GM23338 (cell line): ENCODE data around the gene DRICH1. TPM values are rescaled to one million over a fixed set of nuclear protein-coding genes. Genes with fewer than 3 reads are reported as not detected.
A peak's percentile ranks its signal among the peaks of the same experiment; 100 is the strongest.

ENCODE experiments used
- ATAC-seq: fragments of 200-7000 bp; cut with Tn5 transposase; 3 replicates; pipeline ENCODE4 v1.9.1; 2020
- DNase-seq: peaks from one replicate; pipeline ENCODE4 v3.0.0-alpha.2; 2015; ENCODE audit warnings: low spot score
- H2AFZ ChIP-seq: fragments of 200-600 bp; sonication (generic); 2 replicates; pipeline ENCODE4 v1.8.0; 2016; ENCODE audit warnings: antibody characterized with exemption, mild to moderate bottlenecking, moderate library complexity
- H3F3A ChIP-seq: fragments of 200-600 bp; sonication (generic); replicated peaks from 2 replicates; pipeline ENCODE4 v1.8.0; 2017; ENCODE audit warnings: antibody characterized with exemption, mixed run types, low read depth
- H3K27ac ChIP-seq: fragments of 200-600 bp; sonication (generic); 2 replicates; pipeline ENCODE4 v1.6.1; 2016; ENCODE audit warnings: low read depth
- H3K27me3 ChIP-seq: fragments of 200-600 bp; sonication (generic); 2 replicates; pipeline ENCODE4 v1.8.0; 2016; ENCODE audit warnings: mild to moderate bottlenecking, mixed run types, moderate library complexity; ENCODE audit not compliant: insufficient read depth
- H3K36me3 ChIP-seq: fragments of 200-600 bp; sonication (generic); 2 replicates; pipeline ENCODE4 v1.8.0; 2016; ENCODE audit warnings: mild to moderate bottlenecking; ENCODE audit not compliant: insufficient read depth
- H3K4me1 ChIP-seq: fragments of 200-600 bp; sonication (generic); 2 replicates; pipeline ENCODE4 v1.8.0; 2016; ENCODE audit warnings: mild to moderate bottlenecking, moderate library complexity; ENCODE audit not compliant: insufficient read depth
- H3K4me2 ChIP-seq: fragments of 200-600 bp; sonication (generic); 2 replicates; pipeline ENCODE4 v1.7.1; 2017; ENCODE audit warnings: mixed run types
- H3K4me3 ChIP-seq: fragments of 200-600 bp; sonication (generic); 2 replicates; pipeline ENCODE4 v1.6.1; 2016; ENCODE audit warnings: mixed run types
- H3K79me2 ChIP-seq: fragments of 200-600 bp; sonication (generic); replicated peaks from 2 replicates; pipeline ENCODE4 v1.8.0; 2017; ENCODE audit warnings: mild to moderate bottlenecking; ENCODE audit not compliant: insufficient read depth
- H3K9me2 ChIP-seq: fragments of 200-600 bp; sonication (generic); 2 replicates; pipeline ENCODE4 v1.8.0; 2017; ENCODE audit not compliant: insufficient read depth
- H4K20me1 ChIP-seq: fragments of 200-600 bp; sonication (generic); replicated peaks from 2 replicates; pipeline ENCODE4 v1.8.0; 2017; ENCODE audit warnings: mild to moderate bottlenecking; ENCODE audit not compliant: insufficient read depth
- H3K27ac Mint-ChIP-seq: 2 replicates; pipeline ENCODE4 v1.8.0; 2020; ENCODE audit warnings: inconsistent platforms, mild to moderate bottlenecking, moderate library complexity, mixed read lengths
- H3K27me3 Mint-ChIP-seq: 3 replicates; pipeline ENCODE4 v1.8.0; 2022; ENCODE audit warnings: low read depth, mild to moderate bottlenecking, moderate library complexity, mixed read lengths, inconsistent platforms; ENCODE audit not compliant: insufficient read depth, poor library complexity
- H3K36me3 Mint-ChIP-seq: 3 replicates; pipeline ENCODE4 v1.8.0; 2021; ENCODE audit warnings: low read depth, mild to moderate bottlenecking, inconsistent platforms, moderate library complexity, mixed read lengths
- H3K4me1 Mint-ChIP-seq: 3 replicates; pipeline ENCODE4 v1.8.0; 2020; ENCODE audit warnings: mild to moderate bottlenecking, inconsistent platforms, mixed read lengths
- H3K4me3 Mint-ChIP-seq: 3 replicates; pipeline ENCODE4 v1.8.0; 2021; ENCODE audit warnings: moderate library complexity, mild to moderate bottlenecking, inconsistent platforms, mixed read lengths
- H3K9me3 Mint-ChIP-seq: 3 replicates; pipeline ENCODE4 v1.8.0; 2020; ENCODE audit warnings: moderate library complexity, mild to moderate bottlenecking, inconsistent platforms, mixed read lengths
- CTCF ChIP-seq, 2 experiments: fragments of 200-600 bp in 1 of 2; sonication (generic) in 1 of 2; conservative IDR thresholded peaks; 2 replicates each; pipeline versions ENCODE4 v1.5.1 to v1.6.1; 2016 to 2017; ENCODE audit warnings: antibody characterized with exemption in 2 of 2, low read depth in 2 of 2, mild to moderate bottlenecking in 2 of 2, moderate library complexity in 1 of 2
- EZH2 ChIP-seq: fragments of 200-600 bp; sonication (generic); IDR thresholded peaks from one replicate; pipeline ENCODE4 v1.8.0; 2017; ENCODE audit warnings: antibody characterized with exemption, mild to moderate bottlenecking, low read depth; ENCODE audit not compliant: unreplicated experiment
- EZH2phosphoT487 ChIP-seq: fragments of 200-600 bp; sonication (generic); IDR thresholded peaks from one replicate; pipeline ENCODE4 v1.8.1; 2018; ENCODE audit warnings: antibody characterized with exemption; ENCODE audit not compliant: unreplicated experiment
- JUNB ChIP-seq: IDR thresholded peaks from one replicate; pipeline ENCODE4 v1.6.1; 2016; ENCODE audit warnings: antibody characterized with exemption; ENCODE audit not compliant: unreplicated experiment
- NANOG ChIP-seq: IDR thresholded peaks from 2 replicates; pipeline ENCODE4 v1.6.1; 2016; ENCODE audit warnings: antibody characterized with exemption, borderline replicate concordance
- POLR2AphosphoS5 ChIP-seq: IDR thresholded peaks from 2 replicates; pipeline ENCODE4 v1.6.1; 2016; ENCODE audit warnings: antibody characterized with exemption, low read depth
- REST ChIP-seq: IDR thresholded peaks from one replicate; pipeline ENCODE4 v1.6.1; 2018; ENCODE audit warnings: antibody characterized with exemption; ENCODE audit not compliant: unreplicated experiment
- STAT1 ChIP-seq: IDR thresholded peaks from one replicate; pipeline ENCODE4 v1.6.1; 2016; ENCODE audit warnings: antibody characterized with exemption; ENCODE audit not compliant: unreplicated experiment
- ZNF114 ChIP-seq: fragments of 250-450 bp; sonication (Bioruptor Pico); IDR thresholded peaks from 2 replicates; pipeline ENCODE4 v1.5.0; 2020; ENCODE audit warnings: mild to moderate bottlenecking, moderate library complexity
- ZNF331 ChIP-seq: fragments of 250-450 bp; sonication (Bioruptor Pico); IDR thresholded peaks from 2 replicates; pipeline ENCODE4 v1.5.0; 2020; ENCODE audit warnings: low read depth, mild to moderate bottlenecking, moderate library complexity
- ZNF462 ChIP-seq: fragments of 250-450 bp; sonication (Bioruptor Pico); IDR thresholded peaks from 2 replicates; pipeline ENCODE4 v1.5.0; 2020; ENCODE audit warnings: mild to moderate bottlenecking, moderate library complexity
- polyA plus RNA-seq: library from polyadenylated mRNA; unstranded; fragments of >200 nt; fragmentation: Nextera tagmentation; extraction: Ambion mirVana; gene quantifications from 2 replicates; pipeline ENCODE4 v1.2.1, GENCODE V29; 2016
- total RNA-seq: library from RNA; depleted of rRNA; stranded (reverse); fragments of >200 nt; shearing (Covaris generic); gene quantifications from 2 replicates; pipeline ENCODE4 v1.2.3, GENCODE V29; 2014
- TF ChIP-seq, protein P1 (sequence below): IDR thresholded peaks from 2 replicates; pipeline ENCODE4 v1.6.1; 2016; ENCODE audit warnings: antibody characterized with exemption

The DRICH1 gene
- total and polyA plus RNA-seq, 2 experiments from 2014 or later, result not detected

DNA sequence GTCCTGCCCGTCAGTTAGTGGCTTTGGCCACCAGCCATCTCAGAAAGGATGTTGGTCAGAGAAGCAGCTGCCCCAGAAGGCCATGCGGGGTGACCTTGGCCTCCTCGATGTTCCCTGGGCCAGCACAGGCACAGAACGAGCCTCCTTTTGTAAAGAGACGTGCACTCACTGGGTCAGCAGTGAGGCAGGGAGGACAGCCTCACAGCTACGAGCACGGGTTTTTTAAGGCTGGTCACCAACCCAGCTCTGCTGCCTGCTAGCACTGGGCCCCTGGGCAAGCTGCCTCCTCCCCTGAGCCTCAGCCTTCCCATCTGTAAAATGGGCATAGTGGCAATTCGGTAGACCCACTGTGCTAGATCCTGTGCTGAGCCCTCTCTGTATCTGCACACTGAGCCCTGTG is 62.8 kb downstream of the DRICH1 start (continued):
- TF ChIP-seq CTCF (conservative IDR thresholded peaks at IDR 0.05; ENCODE audit: low read depth in 2 of 2) (no peak), EZH2phosphoT487 (no peak), ZNF331 (CRISPR knock-in tag) (no peak)

- Histone ChIP-seq H3K27ac (no peak overlapping the region), H2AFZ (no peak overlapping the region), H3K9me2 (no peaks in the 10 kb centered on the region), H3K27me3 (peaks cover 56% of the 10 kb centered on the region), H3F3A (0 out of 2 replicates have a peak, but pooled peaks cover 6% of the 10 kb centered on the region), H3K36me3 (no peaks in the 10 kb centered on the region), H4K20me1 (no peaks in the 10 kb centered on the region), H3K4me3 (peak overlapping the region; percentile 77), H3K79me2 (no peaks in the 10 kb centered on the region), H3K4me2 (peak overlapping the region; percentile 97), H3K4me1 (no peaks in the 10 kb centered on the region)
- H3K4me3 Mint-ChIP-seq, result peak overlapping the region; percentile 79
- H3K36me3 Mint-ChIP-seq, result no peaks in the 10 kb centered on the region; the same call in 2 of the 3 replicates
- peaks cover 48% of the 10 kb centered on the region for H3K27me3 Mint-ChIP-seq
- H3K27ac Mint-ChIP-seq, result no peak overlapping the region
- DNase-seq (no peak), ATAC-seq (peak; percentile 8; the same call in 2 of the 3 replicates)
- peaks cover 13% of the 10 kb centered on the region for H3K4me1 Mint-ChIP-seq
- no peaks in the 10 kb centered on the region; the same call in 2 of the 3 replicates for H3K9me3 Mint-ChIP-seq
- TF ChIP-seq STAT1 (no peak), ZNF462 (no peak), ZNF331 (CRISPR knock-in tag) (no peak), JUNB (no peak), NANOG (no peak), POLR2AphosphoS5 (no peak), ZNF114 (CRISPR knock-in tag) (no peak), REST (no peak), EZH2phosphoT487 (no peak), EZH2 (no peak)
- TF ChIP-seq, protein P1, sequence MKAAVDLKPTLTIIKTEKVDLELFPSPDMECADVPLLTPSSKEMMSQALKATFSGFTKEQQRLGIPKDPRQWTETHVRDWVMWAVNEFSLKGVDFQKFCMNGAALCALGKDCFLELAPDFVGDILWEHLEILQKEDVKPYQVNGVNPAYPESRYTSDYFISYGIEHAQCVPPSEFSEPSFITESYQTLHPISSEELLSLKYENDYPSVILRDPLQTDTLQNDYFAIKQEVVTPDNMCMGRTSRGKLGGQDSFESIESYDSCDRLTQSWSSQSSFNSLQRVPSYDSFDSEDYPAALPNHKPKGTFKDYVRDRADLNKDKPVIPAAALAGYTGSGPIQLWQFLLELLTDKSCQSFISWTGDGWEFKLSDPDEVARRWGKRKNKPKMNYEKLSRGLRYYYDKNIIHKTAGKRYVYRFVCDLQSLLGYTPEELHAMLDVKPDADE, result no peak
Measured at GRCh38 chr22:23566705-23567475, 65.2 kb downstream of the DRICH1 start.
